GM19452 (cell line): ENCODE results near the gene RPS21.

Source experiments
- ATAC-seq: cut with Tn5 transposase; IDR thresholded peaks from one replicate; pipeline ENCODE4 v1.9.1; 2021; ENCODE audit not compliant: unreplicated experiment

Gene RPS21

GRCh38 chr20:62395311-62396242 lies 8.7 kb downstream of the RPS21 start:
- ATAC-seq, result no peak

- ATAC-seq, result no peak
These were observed 9.7 kb downstream of the RPS21 start for GRCh38 chr20:62396367-62397239.

- ATAC-seq, result no peak
These were observed 11.4 kb downstream of the RPS21 start for GRCh38 chr20:62398120-62398821.

- no peak for ATAC-seq
These were observed 13.1 kb downstream of the RPS21 start for GRCh38 chr20:62400021-62400420.

- no peak for ATAC-seq
These were observed 13.6 kb downstream of the RPS21 start for GRCh38 chr20:62400541-62400940.

GRCh38 chr20:62401331-62401779 lies 14.5 kb downstream of the RPS21 start:
- ATAC-seq, result no peak

GRCh38 chr20:62402456-62403150 lies 15.7 kb downstream of the RPS21 start:
- no peak for ATAC-seq

GRCh38 chr20:62403331-62403730 lies 16.4 kb downstream of the RPS21 start:
- no peak for ATAC-seq

- ATAC-seq, result no peak
These were observed 17.3 kb downstream of the RPS21 start for GRCh38 chr20:62404112-62404665.

- no peak for ATAC-seq
These were observed 17.8 kb downstream of the RPS21 start for GRCh38 chr20:62404761-62405107.

- ATAC-seq, result no peak
These were observed 18.4 kb downstream of the RPS21 start for GRCh38 chr20:62405108-62405980.

GRCh38 chr20:62405981-62406513 lies 19.1 kb downstream of the RPS21 start:
- ATAC-seq, result no peak

GRCh38 chr20:62406635-62407176 lies 19.8 kb downstream of the RPS21 start:
- ATAC-seq, result peak; percentile 3

- peak; percentile 88 for ATAC-seq
These were observed 20.5 kb downstream of the RPS21 start, which contains the start of gene CABLES2 for GRCh38 chr20:62407221-62407992. Gene CABLES2, minus strand, starts transcription at chr20:62407285. Its CDS starts 9 bp downstream, at chr20:62407276.

- ATAC-seq, result no peak
These were observed 21.2 kb downstream of the RPS21 start for GRCh38 chr20:62408055-62408454.

- ATAC-seq, result no peak
These were observed 21.7 kb downstream of the RPS21 start for GRCh38 chr20:62408640-62409039.

- no peak for ATAC-seq
These were observed 22.4 kb downstream of the RPS21 start for GRCh38 chr20:62409086-62409853.
